IMR-90 (cell line): ENCODE measurements around the gene ANK3. TPM values are rescaled to one million over a fixed set of nuclear protein-coding genes. Genes with fewer than 3 reads are reported as not detected.

Experiments
- ATAC-seq: fragments of 200-7000 bp; cut with Tn5 transposase; 2 replicates; pipeline ENCODE4 v1.9.1; 2020; ENCODE audit warnings: low read depth, mild to moderate bottlenecking, moderate library complexity
- BruUV-seq: library from RNA; stranded (reverse); fragments of 400-500 nt; replicated peaks from 2 replicates; lab custom pipeline; 2021; lab: Mats Ljungman, UMichigan
- CTCF ChIA-PET: fragments of 300-600 bp; formaldehyde crosslinking; extraction: SDS; loops from one replicate; lab custom pipeline; 2021; ENCODE audit warnings: antibody characterized with exemption; lab: Yijun Ruan, JAX
- POLR2A ChIA-PET: fragments of 300-600 bp; sonication (Branson Sonifier 250); formaldehyde crosslinking; loops from one replicate; lab custom pipeline; 2022; ENCODE audit warnings: antibody characterized with exemption; ENCODE audit not compliant: unreplicated experiment; lab: Charles Lee
- DNase-seq: peaks from one replicate; pipeline ENCODE4 v3.0.0; 2013
- H2AFZ ChIP-seq: replicated peaks from 2 replicates; pipeline ENCODE3; 2013; ENCODE audit warnings: low read length, mild to moderate bottlenecking; ENCODE audit not compliant: poor library complexity
- H2AK5ac ChIP-seq: 2 replicates; pipeline ENCODE4 v1.6.1; 2013; ENCODE audit warnings: low read depth, low read length, inconsistent platforms
- H2AK9ac ChIP-seq: replicated peaks from 2 replicates; pipeline ENCODE3; 2013; ENCODE audit warnings: mild to moderate bottlenecking, low read depth, low read length, moderate library complexity; ENCODE audit not compliant: poor library complexity
- H2BK120ac ChIP-seq: 2 replicates; pipeline ENCODE4 v1.6.1; 2013; ENCODE audit warnings: low read depth, low read length, inconsistent platforms
- H2BK15ac ChIP-seq: 3 replicates; pipeline ENCODE4 v1.6.1; 2013; ENCODE audit warnings: low read depth, low read length, inconsistent platforms
- H2BK20ac ChIP-seq: 2 replicates; pipeline ENCODE4 v1.6.1; 2013; ENCODE audit warnings: low read depth, mild to moderate bottlenecking, inconsistent platforms, low read length, moderate library complexity
- H2BK5ac ChIP-seq: 2 replicates; pipeline ENCODE4 v1.6.1; 2013; ENCODE audit warnings: mild to moderate bottlenecking, low read depth, low read length, inconsistent platforms; ENCODE audit not compliant: poor library complexity, severe bottlenecking
- H3K14ac ChIP-seq: replicated peaks from 2 replicates; pipeline ENCODE4 v1.6.1; 2013; ENCODE audit warnings: low read depth, low read length, inconsistent platforms
- H3K18ac ChIP-seq: 2 replicates; pipeline ENCODE4 v1.6.1; 2013; ENCODE audit warnings: low read depth, low read length, control low read depth
- H3K23ac ChIP-seq: 2 replicates; pipeline ENCODE4 v1.6.1; 2013; ENCODE audit warnings: low read depth, low read length, inconsistent platforms
- H3K27ac ChIP-seq: 2 replicates; pipeline ENCODE4 v1.5.1; 2013; ENCODE audit warnings: mild to moderate bottlenecking, control low read depth, low read length; ENCODE audit not compliant: insufficient read depth
- H3K27me3 ChIP-seq: 2 replicates; pipeline ENCODE4 v1.6.1; 2013; ENCODE audit warnings: low read length; ENCODE audit not compliant: control insufficient read depth, insufficient read depth
- H3K36me3 ChIP-seq: 2 replicates; pipeline ENCODE4 v1.6.1; 2013; ENCODE audit warnings: low read length, mixed read lengths; ENCODE audit not compliant: control insufficient read depth, insufficient read depth
- H3K4ac ChIP-seq: 2 replicates; pipeline ENCODE4 v1.6.1; 2013; ENCODE audit warnings: low read depth, low read length, inconsistent platforms
- H3K4me1 ChIP-seq: 2 replicates; pipeline ENCODE4 v1.6.1; 2013; ENCODE audit warnings: low read length, mixed read lengths; ENCODE audit not compliant: control insufficient read depth, insufficient read depth
- H3K4me2 ChIP-seq: 2 replicates; pipeline ENCODE4 v1.6.1; 2013; ENCODE audit warnings: low read depth, mild to moderate bottlenecking, control low read depth, low read length, moderate library complexity
- H3K4me3 ChIP-seq: 2 replicates; pipeline ENCODE4 v1.5.1; 2013; ENCODE audit warnings: low read depth, mild to moderate bottlenecking, control low read depth, low read length, moderate library complexity; ENCODE audit not compliant: insufficient read depth
- H3K56ac ChIP-seq: 2 replicates; pipeline ENCODE4 v1.6.1; 2013; ENCODE audit warnings: low read length, inconsistent platforms; ENCODE audit not compliant: insufficient read depth; ENCODE audit errors: extremely low read depth
- H3K79me1 ChIP-seq, 2 experiments: 2 replicates each; pipeline ENCODE4 v1.6.1; 2013; ENCODE audit warnings: low read length in 2 of 2, inconsistent platforms in 1 of 2, low read depth in 1 of 2
- H3K9ac ChIP-seq: 2 replicates; pipeline ENCODE4 v1.6.1; 2013; ENCODE audit warnings: low read depth, low read length, control low read depth
- H3K9me1 ChIP-seq: 2 replicates; pipeline ENCODE4 v1.6.1; 2013; ENCODE audit warnings: low read length, inconsistent platforms; ENCODE audit not compliant: insufficient read depth
- H3K9me3 ChIP-seq: 2 replicates; pipeline ENCODE4 v1.6.1; 2013; ENCODE audit warnings: low read length; ENCODE audit not compliant: control insufficient read depth, insufficient read depth
- H4K20me1 ChIP-seq: 2 replicates; pipeline ENCODE4 v1.6.1; 2013; ENCODE audit warnings: low read length, inconsistent platforms; ENCODE audit not compliant: insufficient read depth
- H4K5ac ChIP-seq: 2 replicates; pipeline ENCODE4 v1.6.1; 2013; ENCODE audit warnings: mild to moderate bottlenecking, low read depth, low read length, control low read depth
- H4K8ac ChIP-seq, 2 experiments: 2 replicates each; pipeline ENCODE4 v1.6.1; 2013; ENCODE audit warnings: low read depth in 2 of 2, low read length in 2 of 2, control low read depth in 1 of 2, inconsistent platforms in 1 of 2
- H4K91ac ChIP-seq: 2 replicates; pipeline ENCODE4 v1.6.1; 2013; ENCODE audit warnings: low read depth, low read length, inconsistent platforms; ENCODE audit not compliant: insufficient read depth
- BHLHE40 ChIP-seq: fragments of 150-350 bp; IDR thresholded peaks from 2 replicates; pipeline ENCODE4 v1.6.1; 2016; ENCODE audit warnings: mild to moderate bottlenecking, low read depth, low read length
- CEBPB ChIP-seq: IDR thresholded peaks from 2 replicates; pipeline ENCODE4 v1.6.1; 2012; ENCODE audit warnings: low read depth, low read length, improper control_type of control experiment
- ELK1 ChIP-seq: fragments of 150-350 bp; IDR thresholded peaks from 2 replicates; pipeline ENCODE4 v1.6.1; 2016; ENCODE audit warnings: low read depth, mild to moderate bottlenecking, low read length, moderate library complexity, borderline replicate concordance
- MAFK ChIP-seq: IDR thresholded peaks from 2 replicates; pipeline ENCODE4 v1.6.1; 2012; ENCODE audit warnings: low read depth, low read length, improper control_type of control experiment
- MAZ ChIP-seq: IDR thresholded peaks from 2 replicates; pipeline ENCODE4 v1.6.1; 2012; ENCODE audit warnings: low read depth, mild to moderate bottlenecking, low read length, improper control_type of control experiment, moderate library complexity, borderline replicate concordance
- NFE2L2 ChIP-seq: fragments of 150-350 bp; IDR thresholded peaks from 2 replicates; pipeline ENCODE4 v1.6.1; 2016; ENCODE audit warnings: low read depth, mild to moderate bottlenecking, low read length
- POLR2A ChIP-seq: IDR thresholded peaks from 2 replicates; pipeline ENCODE4 v1.6.1; 2012; ENCODE audit warnings: mild to moderate bottlenecking, low read depth, low read length
- RCOR1 ChIP-seq: IDR thresholded peaks from 2 replicates; pipeline ENCODE4 v1.6.1; 2012; ENCODE audit warnings: mild to moderate bottlenecking, low read length, improper control_type of control experiment; ENCODE audit not compliant: insufficient replicate concordance
- RFX5 ChIP-seq: IDR thresholded peaks from 2 replicates; pipeline ENCODE4 v1.8.0; 2012; ENCODE audit warnings: low read depth, mild to moderate bottlenecking, low read length, moderate library complexity
- SMC3 ChIP-seq: fragments of 150-350 bp; IDR thresholded peaks from 2 replicates; pipeline ENCODE4 v1.6.1; 2016; ENCODE audit warnings: low read depth, mild to moderate bottlenecking, antibody characterized with exemption, low read length, moderate library complexity
- USF2 ChIP-seq: fragments of 150-350 bp; IDR thresholded peaks from 2 replicates; pipeline ENCODE4 v1.6.1; 2017; ENCODE audit warnings: mild to moderate bottlenecking, antibody characterized with exemption, low read length, low read depth
- WGBS, 2 experiments: methylation state at CpG; one replicate each; pipeline versions ENCODE4 v1.1.5 to v1.1.7; 2013; ENCODE audit warnings: missing lambda C conversion rate in 2 of 2; ENCODE audit not compliant: insufficient read length in 1 of 2; ENCODE audit errors: extremely low coverage in 2 of 2; 5-methylcytosine and 5-hydroxymethylcytosine counted together
- dilution Hi-C: fragments of 300-500 bp; cut with HindIII; formaldehyde crosslinking; loops from one replicate; pipeline ENCODE4 v1.14.3; 2018; ENCODE audit warnings: low sequenced_read_pairs; ENCODE audit not compliant: unreplicated experiment
- in situ Hi-C: fragments of 300-500 bp; cut with MboI; formaldehyde crosslinking; loops from 3 replicates; pipeline ENCODE4 v1.14.3; 2019; ENCODE audit warnings: low sequenced_read_pairs, inconsistent platforms, mixed read lengths
- intact Hi-C: fragments of 100-400 bp; cut with micrococcal nuclease; formaldehyde crosslinking; loops from 2 replicates; pipeline ENCODE4 v1.10.0; 2022
- polyA plus RNA-seq, 3 experiments: library from polyadenylated mRNA; depleted of rRNA; stranded (reverse); fragments of >200 nt; gene quantifications; 2 replicates each; pipeline ENCODE4 v1.2.3, GENCODE V29; 2012; ENCODE audit warnings: low replicate concordance in 1 of 3
- total RNA-seq: library from RNA; depleted of rRNA; stranded (reverse); fragments of >200 nt; gene quantifications from 2 replicates; pipeline ENCODE4 v1.2.3, GENCODE V29; 2012

The ANK3 gene
- total and polyA plus RNA-seq, 2 of the 4 experiments (the other 2 are of a cell fraction): 0.63 to 1.8 TPM

- Histone ChIP-seq H4K20me1 (no peaks in the 10 kb centered on the region), H3K27ac (no peak overlapping the region), H2BK20ac (no peak overlapping the region), H3K4me1 (no peaks in the 10 kb centered on the region), H4K8ac (no peak overlapping the region), H2AK9ac (no peak overlapping the region), H3K56ac (no peak overlapping the region), H3K4me2 (no peak overlapping the region), H3K18ac (no peak overlapping the region), H4K91ac (no peak overlapping the region), H3K23ac (no peak overlapping the region), H2BK15ac (no peak overlapping the region), H2BK5ac (no peak overlapping the region), H3K79me1 (no peaks in the 10 kb centered on the region), H3K9ac (no peak overlapping the region), H2AFZ (no peak overlapping the region), H3K9me1 (no peaks in the 10 kb centered on the region), H4K5ac (no peak overlapping the region), H2AK5ac (no peak overlapping the region), H3K9me3 (no peaks in the 10 kb centered on the region), H3K4ac (no peak overlapping the region), H3K4me3 (no peak overlapping the region), H3K14ac (no peak overlapping the region), H3K27me3 (no peaks in the 10 kb centered on the region), H2BK120ac (no peak overlapping the region), H3K36me3 (no peaks in the 10 kb centered on the region)
- in situ Hi-C loops (loop anchor here (25.0 kb wide), 1 partner anchor 394 kb away; no protein-coding TSS in a partner anchor), dilution Hi-C loops (no loop called here), intact Hi-C loops (no loop called here)
- DNase-seq (no peak), ATAC-seq (no peak)
- TF ChIP-seq MAZ (no peak), MAFK (no peak), RFX5 (no peak), NFE2L2 (no peak), USF2 (no peak), RCOR1 (no peak), ELK1 (no peak), BHLHE40 (no peak), CEBPB (no peak), SMC3 (no peak), POLR2A (no peak)
- no TSS peak for BruUV-seq
- no CpG with 5 or more reads among the region's 1 CpG for WGBS, 2 experiments
- ChIA-PET POLR2A (no interaction called here), CTCF (no interaction called here)
Measured at GRCh38 chr10:60031183-60031582, 358.5 kb downstream of the ANK3 start.
